ENCODE data around the gene REC8. TPM values are rescaled to one million over a fixed set of nuclear protein-coding genes. Genes with fewer than 3 reads are reported as not detected.

Gene REC8
- total RNA-seq, 1 experiment from 2014 or later: 9.8 TPM

DNA sequence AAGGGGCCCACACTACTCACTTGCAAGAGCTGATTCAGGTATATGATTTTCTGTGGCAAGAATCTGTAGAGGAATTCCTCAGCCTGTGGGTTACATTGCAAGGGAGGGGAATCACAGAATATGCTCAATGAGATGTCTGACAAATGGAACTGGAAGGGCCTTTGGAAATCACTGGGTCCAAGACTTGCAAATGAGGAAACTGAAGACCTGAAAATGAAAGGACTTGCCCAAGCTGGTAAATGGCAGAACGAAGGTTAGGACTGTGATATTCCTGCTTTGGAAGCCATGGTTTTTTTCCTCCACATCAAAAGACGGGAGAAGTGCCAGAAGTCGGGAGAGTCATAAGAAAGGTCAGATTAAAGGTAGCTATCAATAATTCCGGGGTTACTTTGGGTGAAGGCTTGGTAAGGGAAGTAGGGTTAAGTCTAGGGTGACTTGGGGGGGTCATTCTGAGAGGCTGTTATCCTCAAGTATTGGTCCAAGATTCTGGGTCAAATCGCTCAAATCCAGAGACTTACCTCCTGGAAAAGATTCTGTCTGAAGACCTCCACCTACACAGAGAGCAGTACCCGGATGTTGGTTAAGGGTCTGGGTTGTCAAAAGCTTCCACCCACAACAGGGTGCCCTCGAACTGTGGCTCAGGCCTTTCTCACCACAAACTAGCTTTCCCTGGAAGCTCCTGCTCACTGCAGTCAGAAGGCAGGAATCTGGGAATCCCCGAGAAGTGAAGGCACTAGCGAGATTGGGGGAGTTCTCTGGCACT lies 26.0 kb upstream of the REC8 start:
- no peak for DNase-seq (ENCODE audit: low read depth, low spot score)
- Histone ChIP-seq H3K27me3 (ENCODE audit: control insufficient read depth, insufficient read depth, low read length) (no peaks in the 10 kb centered on the region), H3K27ac (ENCODE audit: low read length) (peak overlapping the region; percentile 94), H3K36me3 (ENCODE audit: control insufficient read depth, insufficient read depth, low read length) (peaks cover 3% of the 10 kb centered on the region), H3K4me3 (ENCODE audit: low read depth in 2 of 2, low read length in 2 of 2) (peak overlapping the region; percentile 87 to 96), H3K9me3 (ENCODE audit: control insufficient read depth, insufficient read depth, low read depth, low read length) (no peaks in the 10 kb centered on the region), H3K4me1 (ENCODE audit: control insufficient read depth, insufficient read depth, low read length) (peaks cover 6% of the 10 kb centered on the region; the same call in 1 of the 2 replicates)
- ATAC-seq: no peak
- TF ChIP-seq POLR2AphosphoS5 (IDR thresholded peaks at IDR 0.05; ENCODE audit: low read depth, low read length) (no peak), SIN3A (IDR thresholded peaks at IDR 0.05; ENCODE audit: borderline replicate concordance, insufficient read depth, low read depth, low read length) (no peak), TCF7L2 (IDR thresholded peaks at IDR 0.05; ENCODE audit: low read depth, low read length) (no peak)
- TF ChIP-seq, protein P1, sequence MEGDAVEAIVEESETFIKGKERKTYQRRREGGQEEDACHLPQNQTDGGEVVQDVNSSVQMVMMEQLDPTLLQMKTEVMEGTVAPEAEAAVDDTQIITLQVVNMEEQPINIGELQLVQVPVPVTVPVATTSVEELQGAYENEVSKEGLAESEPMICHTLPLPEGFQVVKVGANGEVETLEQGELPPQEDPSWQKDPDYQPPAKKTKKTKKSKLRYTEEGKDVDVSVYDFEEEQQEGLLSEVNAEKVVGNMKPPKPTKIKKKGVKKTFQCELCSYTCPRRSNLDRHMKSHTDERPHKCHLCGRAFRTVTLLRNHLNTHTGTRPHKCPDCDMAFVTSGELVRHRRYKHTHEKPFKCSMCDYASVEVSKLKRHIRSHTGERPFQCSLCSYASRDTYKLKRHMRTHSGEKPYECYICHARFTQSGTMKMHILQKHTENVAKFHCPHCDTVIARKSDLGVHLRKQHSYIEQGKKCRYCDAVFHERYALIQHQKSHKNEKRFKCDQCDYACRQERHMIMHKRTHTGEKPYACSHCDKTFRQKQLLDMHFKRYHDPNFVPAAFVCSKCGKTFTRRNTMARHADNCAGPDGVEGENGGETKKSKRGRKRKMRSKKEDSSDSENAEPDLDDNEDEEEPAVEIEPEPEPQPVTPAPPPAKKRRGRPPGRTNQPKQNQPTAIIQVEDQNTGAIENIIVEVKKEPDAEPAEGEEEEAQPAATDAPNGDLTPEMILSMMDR (IDR thresholded peaks at IDR 0.05): no peak
- TF ChIP-seq, protein P2, sequence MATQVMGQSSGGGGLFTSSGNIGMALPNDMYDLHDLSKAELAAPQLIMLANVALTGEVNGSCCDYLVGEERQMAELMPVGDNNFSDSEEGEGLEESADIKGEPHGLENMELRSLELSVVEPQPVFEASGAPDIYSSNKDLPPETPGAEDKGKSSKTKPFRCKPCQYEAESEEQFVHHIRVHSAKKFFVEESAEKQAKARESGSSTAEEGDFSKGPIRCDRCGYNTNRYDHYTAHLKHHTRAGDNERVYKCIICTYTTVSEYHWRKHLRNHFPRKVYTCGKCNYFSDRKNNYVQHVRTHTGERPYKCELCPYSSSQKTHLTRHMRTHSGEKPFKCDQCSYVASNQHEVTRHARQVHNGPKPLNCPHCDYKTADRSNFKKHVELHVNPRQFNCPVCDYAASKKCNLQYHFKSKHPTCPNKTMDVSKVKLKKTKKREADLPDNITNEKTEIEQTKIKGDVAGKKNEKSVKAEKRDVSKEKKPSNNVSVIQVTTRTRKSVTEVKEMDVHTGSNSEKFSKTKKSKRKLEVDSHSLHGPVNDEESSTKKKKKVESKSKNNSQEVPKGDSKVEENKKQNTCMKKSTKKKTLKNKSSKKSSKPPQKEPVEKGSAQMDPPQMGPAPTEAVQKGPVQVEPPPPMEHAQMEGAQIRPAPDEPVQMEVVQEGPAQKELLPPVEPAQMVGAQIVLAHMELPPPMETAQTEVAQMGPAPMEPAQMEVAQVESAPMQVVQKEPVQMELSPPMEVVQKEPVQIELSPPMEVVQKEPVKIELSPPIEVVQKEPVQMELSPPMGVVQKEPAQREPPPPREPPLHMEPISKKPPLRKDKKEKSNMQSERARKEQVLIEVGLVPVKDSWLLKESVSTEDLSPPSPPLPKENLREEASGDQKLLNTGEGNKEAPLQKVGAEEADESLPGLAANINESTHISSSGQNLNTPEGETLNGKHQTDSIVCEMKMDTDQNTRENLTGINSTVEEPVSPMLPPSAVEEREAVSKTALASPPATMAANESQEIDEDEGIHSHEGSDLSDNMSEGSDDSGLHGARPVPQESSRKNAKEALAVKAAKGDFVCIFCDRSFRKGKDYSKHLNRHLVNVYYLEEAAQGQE (IDR thresholded peaks at IDR 0.05; ENCODE audit: insufficient read depth in 1 of 2, low read depth in 2 of 2, low read length in 1 of 2): no peak
- BruUV-seq (replicated peaks): TSS peak; percentile 78
- in situ Hi-C loops (cut with HindIII; ENCODE audit: low pct_unique_long_range_greater_than_20kb, low sequenced_read_pairs): no loop called here
- intact Hi-C loops (cut with micrococcal nuclease; ENCODE audit: unreplicated experiment): no loop called here
- ChIA-PET POLR2A (no interaction called here), CTCF (interaction anchor here (1.4 kb wide), 1 partner anchor 37 kb away, joined by 3 read pairs; no protein-coding TSS in a partner anchor)

DNA sequence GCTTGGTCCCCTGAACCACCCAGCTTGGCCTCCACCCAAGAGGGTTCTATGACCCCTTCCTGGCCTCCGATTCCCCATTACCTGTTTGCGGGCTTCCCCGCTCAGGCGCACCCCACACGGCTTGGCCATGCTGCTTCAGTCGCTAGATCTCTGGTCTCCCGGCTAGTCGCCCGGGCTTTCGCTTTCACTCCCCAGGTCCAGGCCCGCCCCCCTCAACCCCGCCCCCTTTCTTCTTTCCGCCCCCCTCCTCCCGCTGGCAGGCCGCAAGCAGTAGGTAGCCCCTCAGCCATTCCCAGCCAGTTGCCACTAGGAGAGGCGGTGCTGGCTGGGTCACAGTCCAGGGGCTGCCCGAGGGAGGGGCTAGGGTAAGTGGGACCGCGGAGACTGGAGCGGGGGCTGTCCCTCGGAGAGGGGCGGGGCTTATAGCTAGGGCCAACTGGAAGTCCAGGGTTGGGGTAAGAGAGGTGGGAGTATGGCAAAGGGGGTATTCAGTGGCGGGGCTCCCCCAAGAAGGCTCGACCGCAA lies 25.4 kb upstream of the REC8 start, which contains the start of gene PSME2:
Gene PSME2, minus strand, starts transcription at position 158 of the 525 bp plus-strand sequence. Its CDS starts 29 bp downstream, at position 129.
- POLR2A ChIA-PET: interaction anchor here (0.9 to 1.0 kb wide), 2 partner anchors 9 to 32 kb away, joined by 3 to 5 read pairs; partner anchors contain the start of genes DCAF11 and NRL
- no TSS peak for BruUV-seq (replicated peaks)
- TF ChIP-seq, protein P1 (IDR thresholded peaks at IDR 0.05): no peak
- no peak for TF ChIP-seq POLR2AphosphoS5 (IDR thresholded peaks at IDR 0.05; ENCODE audit: low read depth, low read length)
- TF ChIP-seq, protein P2 (IDR thresholded peaks at IDR 0.05; ENCODE audit: insufficient read depth in 1 of 2, low read depth in 2 of 2, low read length in 1 of 2): no peak
- no peak for TF ChIP-seq TCF7L2 (IDR thresholded peaks at IDR 0.05; ENCODE audit: low read depth, low read length)
- CTCF ChIA-PET: interaction anchor here (1.4 kb wide), 1 partner anchor 38 kb away, joined by 3 read pairs; no protein-coding TSS in a partner anchor
- ATAC-seq (peak; percentile 88), DNase-seq (ENCODE audit: low read depth, low spot score) (peak; percentile 38)
- Histone ChIP-seq H3K9me3 (ENCODE audit: control insufficient read depth, insufficient read depth, low read depth, low read length) (no peaks in the 10 kb centered on the region), H3K27ac (ENCODE audit: low read length) (peak within 1 kb of the TSS; percentile 94), H3K27me3 (ENCODE audit: control insufficient read depth, insufficient read depth, low read length) (no peaks in the 10 kb centered on the region), H3K4me3 (ENCODE audit: low read depth in 2 of 2, low read length in 2 of 2) (peak within 1 kb of the TSS; percentile 87 to 96), H3K4me1 (ENCODE audit: control insufficient read depth, insufficient read depth, low read length) (peaks cover 6% of the 10 kb centered on the region; the same call in 1 of the 2 replicates), H3K36me3 (ENCODE audit: control insufficient read depth, insufficient read depth, low read length) (peaks cover 3% of the 10 kb centered on the region)
- in situ Hi-C loops (cut with HindIII; ENCODE audit: low pct_unique_long_range_greater_than_20kb, low sequenced_read_pairs) (no loop called here), intact Hi-C loops (cut with micrococcal nuclease; ENCODE audit: unreplicated experiment) (no loop called here)
